ENCODE measurements around the gene PBX3.

PBX3 gene

DNA sequence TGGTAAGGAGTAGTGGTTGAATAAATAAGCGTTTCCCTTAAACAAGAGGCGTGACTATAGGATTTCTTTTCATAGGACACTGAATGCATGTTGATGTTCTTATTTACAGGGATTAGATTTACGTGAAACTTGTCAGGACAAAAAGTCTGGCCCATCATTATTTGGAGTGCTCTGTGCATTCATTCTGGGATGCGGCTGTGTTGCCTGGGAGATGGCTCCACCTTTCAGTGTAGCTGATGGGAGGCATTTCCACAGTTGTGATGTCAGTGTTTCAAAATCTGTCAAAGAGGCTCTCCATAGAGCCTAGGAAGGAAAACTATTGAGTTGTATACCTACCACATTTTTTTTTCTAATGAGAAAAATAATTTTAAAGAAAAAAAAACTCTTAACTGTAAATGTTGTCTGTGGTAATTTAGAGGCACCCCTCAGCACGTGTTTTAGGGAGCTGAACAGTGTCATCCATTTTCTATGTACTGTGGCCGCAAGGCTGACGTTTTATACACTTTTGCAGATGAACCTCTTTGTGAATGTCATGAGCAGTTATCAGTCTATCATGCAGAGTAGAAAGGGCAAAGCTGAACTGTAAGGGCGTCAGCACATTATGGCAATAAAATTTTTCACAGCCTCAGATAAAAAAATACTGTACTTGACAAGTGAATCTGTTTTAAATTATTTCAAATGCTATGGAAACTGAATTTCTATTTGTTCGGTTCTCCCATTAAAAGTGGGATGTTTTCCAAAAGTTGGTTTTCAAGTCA lies 202.7 kb downstream of the PBX3 start:
- DNase-seq (ENCODE audit: low spot score) = no peak

DNA sequence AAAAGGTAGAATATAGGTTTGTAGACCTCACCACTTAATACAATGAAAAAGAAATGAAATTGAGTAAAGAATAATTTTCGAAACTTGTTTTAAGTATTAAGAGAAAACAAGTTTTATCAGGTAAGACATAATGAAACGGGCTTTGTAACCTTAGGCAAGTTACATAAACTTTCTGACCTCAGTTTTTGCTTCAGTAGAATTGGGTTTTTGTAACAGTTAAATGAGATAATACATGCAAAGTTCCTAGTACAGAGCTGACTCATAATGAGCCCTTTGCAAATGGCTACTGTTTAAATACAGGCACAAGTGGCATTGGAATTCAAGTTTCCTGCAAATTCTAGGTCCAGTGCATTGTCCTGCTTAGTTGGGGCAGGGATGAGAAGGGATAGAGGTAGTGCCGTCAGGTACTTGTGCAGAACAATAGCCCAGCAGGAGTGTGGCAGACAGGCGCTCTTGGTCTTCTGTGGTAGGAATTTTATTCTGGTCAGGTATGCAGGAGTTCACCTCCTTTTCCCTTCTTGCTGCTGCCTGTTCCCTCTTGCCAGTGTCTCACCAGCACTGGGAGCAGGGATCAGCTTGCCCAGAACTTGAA lies 203.8 kb downstream of the PBX3 start:
- no peak for DNase-seq (ENCODE audit: low spot score)

DNA sequence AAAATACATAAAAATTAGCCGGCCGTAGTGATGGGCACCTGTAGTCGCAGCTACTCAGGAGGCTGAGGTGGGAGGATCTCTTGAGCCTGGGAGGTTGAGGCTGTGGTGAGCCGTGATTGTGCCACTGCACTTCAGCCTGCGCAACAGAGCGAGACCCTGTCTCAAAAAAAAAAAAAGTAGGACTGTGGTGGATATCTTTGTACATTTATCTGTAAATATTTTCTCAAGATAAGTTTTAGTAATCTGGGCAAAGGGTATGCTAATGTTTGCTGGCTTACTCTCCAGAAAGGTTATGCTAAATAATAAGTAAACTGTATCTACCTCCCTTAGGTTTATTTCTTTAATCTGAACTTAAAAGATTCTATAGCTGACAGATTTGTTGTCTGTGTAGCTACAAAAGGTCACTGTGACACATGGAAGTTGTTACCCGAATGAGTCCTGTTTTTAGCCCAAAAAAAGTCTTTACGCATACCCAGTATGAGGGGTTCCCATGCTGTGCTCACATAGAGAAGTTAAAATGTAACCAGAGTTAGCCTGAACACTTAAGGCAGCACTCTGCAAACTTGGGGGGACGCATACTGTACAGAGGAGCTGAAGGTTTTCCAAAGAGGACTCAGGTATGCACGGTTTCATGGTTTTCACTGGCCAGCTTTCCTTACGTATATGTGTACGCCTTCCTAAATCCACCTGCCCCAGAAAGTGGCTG lies 206.3 kb downstream of the PBX3 start:
- DNase-seq (ENCODE audit: low spot score) = no peak

DNA sequence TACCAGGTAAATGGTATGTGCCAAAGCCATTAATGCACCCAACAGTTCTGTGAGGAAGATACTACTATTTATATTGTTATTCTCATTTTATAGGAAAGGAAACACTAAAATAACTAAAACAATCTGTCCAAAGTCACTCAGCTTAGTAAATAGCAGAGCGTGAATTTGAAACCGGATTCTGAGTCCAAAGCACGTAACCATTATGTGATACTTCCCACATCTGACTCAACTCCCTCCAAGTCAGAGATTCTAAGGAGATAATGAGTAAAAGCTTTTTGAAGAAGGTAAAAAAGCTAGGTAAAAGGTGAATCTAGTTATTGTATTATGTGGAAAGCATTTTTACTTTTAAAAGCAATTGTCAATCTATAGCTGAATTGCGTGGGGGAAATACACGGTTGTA lies 208.9 kb downstream of the PBX3 start:
- DNase-seq (ENCODE audit: low spot score) = no peak

DNA sequence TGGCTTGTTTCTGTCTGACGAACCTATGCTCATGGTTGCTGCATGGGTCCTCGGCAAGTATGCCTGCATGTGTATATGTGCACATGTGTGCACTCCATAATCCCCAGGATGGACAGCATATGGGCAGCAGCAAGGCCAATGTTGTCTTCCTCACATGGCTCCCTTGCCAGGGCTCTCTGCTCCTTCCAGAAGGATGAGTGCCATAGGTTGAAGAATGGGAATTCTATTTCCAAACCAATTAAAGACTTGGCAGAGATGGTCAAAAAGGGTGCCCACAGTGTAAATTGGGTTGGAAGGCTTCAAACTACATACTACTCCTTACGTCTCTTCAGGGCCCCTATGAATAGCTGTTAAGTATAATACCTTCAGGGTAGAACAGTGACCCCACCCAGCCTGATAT lies 212.1 kb downstream of the PBX3 start:
- no peak for DNase-seq (ENCODE audit: low spot score)

DNA sequence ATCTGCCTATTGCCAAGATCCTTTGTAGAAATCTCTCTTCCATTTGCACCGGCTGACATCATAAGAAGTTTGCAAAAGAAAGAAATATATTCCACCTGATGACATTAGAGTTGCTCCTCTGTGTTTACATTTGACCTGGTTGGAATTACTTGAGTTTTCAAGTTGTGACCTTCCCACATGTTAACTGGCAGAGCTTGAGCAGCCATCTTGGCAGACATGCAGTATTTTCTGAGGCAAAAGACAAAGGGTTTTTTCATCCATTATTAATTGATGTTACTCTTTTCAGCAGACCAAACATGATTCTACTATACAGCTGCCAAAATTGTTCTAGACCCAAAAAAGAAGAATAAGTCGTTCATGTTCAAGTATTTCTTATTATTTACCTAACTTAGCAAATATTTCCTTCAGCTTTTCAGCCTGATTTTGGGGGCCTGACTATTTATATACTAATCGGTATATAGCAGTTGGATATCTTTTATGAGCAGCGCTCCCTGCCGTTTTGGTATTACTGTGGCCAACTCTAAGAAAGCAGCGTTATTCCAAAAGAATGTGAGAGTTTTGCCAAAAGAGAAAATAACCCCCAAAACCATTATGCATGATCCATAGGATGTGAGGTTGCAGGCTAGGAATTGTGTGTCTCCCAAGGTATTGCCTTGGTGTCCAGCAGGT lies 212.9 kb downstream of the PBX3 start:
- DNase-seq (ENCODE audit: low spot score) = peak; percentile 13

DNA sequence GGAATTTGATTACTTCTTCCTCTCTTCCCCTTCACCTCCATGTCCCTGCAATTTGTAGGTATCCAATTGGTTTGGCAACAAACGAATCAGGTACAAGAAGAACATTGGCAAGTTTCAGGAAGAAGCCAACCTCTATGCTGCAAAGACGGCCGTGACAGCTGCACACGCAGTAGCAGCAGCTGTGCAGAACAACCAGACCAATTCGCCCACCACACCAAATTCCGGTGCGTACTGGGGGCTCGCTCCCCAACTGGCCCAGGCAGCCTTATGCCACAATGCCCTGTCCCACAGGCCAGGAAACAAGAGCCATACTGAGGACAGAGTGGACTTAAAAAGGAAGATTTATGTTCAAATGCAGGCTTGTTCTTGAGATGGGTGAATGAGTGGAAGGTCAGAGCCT lies 213.5 kb downstream of the PBX3 start:
- no peak for DNase-seq (ENCODE audit: low spot score)

DNA sequence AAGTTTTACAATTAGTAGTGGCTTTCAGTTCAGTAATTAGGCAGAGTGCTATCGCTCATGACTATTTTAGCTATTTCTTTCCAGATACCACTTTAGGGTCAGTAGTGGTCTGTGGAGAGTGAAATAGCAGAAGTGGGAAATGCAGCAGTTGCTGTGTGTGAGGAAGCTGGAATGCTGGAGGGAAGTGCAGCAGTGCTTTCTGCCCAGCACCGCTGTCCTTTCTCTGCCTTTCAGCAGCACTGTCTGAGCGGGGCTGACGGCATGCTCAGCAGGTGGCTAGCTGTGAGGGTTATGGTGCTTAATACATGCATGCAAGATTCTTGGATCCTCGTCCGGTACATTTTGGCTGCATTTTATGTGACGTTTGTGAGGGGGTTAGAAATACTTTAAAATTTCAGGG lies 213.9 kb downstream of the PBX3 start:
- DNase-seq (ENCODE audit: low spot score) = no peak

DNA sequence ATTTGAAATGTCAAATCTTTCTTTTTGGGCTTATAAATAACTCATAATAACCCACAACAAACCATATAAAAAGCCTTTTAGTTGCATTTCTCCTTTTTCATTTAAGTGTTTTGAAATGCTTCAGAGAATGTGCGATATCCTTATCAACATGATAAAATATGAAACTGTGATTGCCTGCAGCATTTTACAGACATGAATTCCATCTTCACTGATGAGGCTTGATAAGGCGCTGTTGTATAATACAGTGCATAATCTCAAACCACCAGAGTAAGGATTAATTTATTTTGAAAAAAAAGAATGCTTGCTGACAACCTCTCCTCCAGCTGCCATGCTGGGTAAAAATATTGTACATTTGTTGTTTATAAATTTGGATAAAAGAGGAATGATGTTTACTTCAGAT lies 216.8 kb downstream of the PBX3 start:
- no peak for DNase-seq (ENCODE audit: low spot score)

DNA sequence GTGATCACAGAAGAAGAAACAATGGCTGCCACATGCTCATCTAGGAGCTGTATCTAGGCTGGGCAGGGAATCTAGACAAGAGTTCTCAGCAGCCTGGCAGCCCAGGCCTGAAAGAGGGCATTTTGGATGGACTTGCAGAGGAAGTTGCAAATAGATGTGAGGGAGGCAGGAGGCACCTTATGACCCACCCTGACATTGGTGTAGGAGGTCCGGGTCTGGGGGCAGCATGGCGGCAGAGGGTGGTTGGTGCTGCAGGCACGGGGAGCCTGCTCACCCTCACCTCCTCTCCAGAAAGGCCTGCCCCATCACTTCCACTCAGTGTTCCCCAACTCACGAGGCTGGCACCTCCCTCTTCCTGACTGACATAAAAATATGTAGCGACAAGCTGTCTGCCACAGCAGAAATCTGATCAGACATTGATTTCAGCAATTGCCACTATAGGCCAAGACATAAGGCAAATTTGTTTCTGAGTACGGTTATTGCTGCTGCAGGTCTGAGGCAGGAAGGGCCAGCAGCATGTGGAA lies 217.6 kb downstream of the PBX3 start:
- DNase-seq (ENCODE audit: low spot score) = no peak

DNA sequence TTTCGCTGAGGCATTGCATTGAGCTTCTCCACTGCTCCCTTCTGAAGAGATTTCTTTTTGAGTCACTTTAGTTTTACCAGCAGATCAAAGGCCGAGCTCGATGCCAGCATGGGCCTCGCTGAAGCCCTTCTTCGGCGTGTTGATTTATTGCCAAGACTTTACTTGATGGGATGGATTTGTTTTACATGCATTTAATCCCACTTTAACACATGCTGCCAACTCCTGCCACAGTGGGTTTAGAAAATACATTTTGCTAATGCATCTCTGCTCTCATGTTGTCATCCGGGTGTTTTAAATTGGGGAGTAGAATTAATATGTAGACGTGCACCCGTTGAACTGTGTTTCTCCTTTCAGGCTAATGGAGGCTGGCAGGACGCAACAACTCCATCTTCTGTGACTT lies 218.3 kb downstream of the PBX3 start:
- no peak for DNase-seq (ENCODE audit: low spot score)

DNA sequence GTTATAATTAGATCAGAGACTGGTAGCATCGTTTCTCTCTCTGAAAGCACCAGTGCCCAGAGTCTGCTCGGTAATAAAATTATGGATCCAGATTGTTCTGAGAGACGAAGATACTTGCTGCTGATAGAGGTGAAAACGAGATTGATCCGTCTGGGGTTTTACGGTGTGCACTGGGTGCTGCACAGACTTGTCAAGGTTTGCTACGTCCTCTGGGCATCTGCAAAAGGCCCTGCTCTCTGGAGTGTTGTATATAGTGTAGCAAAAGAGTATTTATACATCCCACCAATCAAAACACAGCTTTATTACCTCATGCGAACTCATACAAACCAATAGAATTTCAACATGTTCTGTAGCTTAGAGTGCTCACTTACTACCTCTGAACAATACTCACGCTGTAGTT lies 219.3 kb downstream of the PBX3 start:
- no peak for DNase-seq (ENCODE audit: low spot score)

DNA sequence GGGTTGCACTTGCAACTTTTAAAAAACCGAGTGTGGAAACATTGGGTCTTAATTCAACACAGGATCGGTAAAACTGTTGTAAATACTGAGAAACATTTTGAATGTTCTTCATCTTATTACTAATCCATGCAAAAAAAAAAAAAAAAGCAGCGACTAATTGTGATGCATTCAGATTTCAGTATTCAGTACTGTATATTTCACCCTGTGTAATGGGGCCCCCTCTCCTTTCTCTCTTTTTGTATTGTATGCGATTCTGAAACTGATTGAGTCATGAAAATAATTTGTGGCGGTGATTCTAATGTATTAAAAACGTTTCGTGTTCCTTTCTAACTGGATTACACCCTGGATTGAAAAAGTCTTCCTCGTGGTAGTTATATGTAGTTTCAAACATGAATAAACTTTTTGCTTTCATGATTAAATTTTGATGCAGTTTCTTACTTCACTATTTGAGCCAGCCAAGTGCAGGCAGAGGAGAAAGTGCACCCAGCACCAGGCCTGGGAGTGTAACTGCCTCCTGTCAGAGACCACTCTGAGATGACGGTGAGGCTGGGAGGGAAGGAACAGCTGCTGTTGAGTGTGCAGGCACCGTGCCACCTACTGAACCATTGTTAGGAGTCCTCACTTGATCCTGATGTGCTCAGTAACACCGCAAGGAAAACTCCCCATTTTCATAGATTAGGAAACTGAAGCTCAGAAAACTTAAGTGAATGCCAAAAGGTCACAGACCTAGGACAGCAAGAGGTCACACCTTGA lies 220.0 kb downstream of the PBX3 start:
- no peak for DNase-seq (ENCODE audit: low spot score)

DNA sequence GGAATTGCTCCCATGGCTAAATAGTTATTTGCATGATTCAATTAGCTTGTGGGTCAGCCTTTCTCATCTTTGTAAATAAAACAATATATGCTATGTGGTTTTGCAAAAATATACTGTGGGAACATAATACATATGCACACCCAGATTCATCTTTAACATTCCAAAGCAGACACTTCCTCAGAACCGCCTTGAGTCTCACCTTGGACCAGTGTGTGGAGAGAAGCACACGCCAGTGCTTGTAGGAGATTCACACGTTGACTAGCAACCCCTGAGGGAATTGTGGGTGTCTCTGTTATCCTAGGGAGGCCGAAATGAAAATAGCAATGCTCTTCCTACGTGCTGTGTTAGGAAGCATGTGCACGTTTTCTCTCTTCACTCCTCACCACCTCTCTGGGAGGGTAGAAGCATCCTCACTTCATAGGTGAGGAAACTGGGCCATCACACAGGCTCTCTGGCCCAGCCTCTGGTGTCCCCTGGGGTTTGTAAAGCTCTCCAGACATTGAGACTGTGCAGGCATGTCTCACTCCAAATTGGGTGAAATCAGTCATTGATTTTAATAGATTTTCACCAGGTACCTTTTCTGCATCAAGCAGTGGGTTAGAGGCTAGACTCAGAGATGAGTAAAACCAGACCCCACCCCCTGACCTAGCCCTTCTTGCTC lies 221.7 kb downstream of the PBX3 start:
- DNase-seq (ENCODE audit: low spot score) = no peak

DNA sequence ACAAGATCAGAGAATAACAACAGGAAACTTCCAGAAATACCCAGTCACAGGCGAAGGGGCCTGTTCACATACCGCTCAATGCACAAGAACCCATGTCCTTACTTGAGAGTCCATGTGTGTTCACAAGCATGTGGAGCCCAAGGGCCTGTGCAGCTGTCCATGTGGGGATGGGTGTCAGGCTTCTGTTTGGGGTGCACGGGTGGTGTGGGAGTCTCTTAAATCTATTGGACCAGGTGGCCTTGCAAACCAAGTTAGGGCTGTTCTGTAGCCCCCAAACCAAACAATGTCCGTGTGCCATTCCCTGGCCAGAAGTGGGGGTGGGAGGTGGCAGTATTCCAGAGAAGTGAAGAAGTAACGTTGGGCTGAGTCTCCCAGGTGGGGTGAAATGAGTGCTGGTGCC lies 222.3 kb downstream of the PBX3 start:
- DNase-seq (ENCODE audit: low spot score) = no peak

DNA sequence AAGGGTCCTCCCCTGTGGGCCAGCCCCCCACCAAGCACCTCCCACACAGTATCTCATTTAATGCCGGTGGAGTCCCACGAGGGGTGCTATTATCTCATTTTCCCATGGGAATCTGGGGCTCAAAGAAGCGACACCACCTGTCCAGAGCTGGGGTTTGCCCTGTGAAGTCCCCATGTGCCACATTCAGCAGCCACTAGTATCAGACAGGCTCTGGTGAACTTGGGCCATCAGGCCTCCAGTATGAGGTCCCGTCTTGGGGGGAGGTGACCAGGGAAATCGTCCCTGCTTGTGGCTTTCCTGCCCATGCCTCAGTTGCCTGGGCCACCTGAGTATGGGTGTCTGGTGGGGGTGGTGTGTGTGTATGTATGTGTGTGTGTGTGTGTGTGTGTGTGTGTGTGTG lies 222.7 kb downstream of the PBX3 start:
- DNase-seq (ENCODE audit: low spot score) = no peak

DNA sequence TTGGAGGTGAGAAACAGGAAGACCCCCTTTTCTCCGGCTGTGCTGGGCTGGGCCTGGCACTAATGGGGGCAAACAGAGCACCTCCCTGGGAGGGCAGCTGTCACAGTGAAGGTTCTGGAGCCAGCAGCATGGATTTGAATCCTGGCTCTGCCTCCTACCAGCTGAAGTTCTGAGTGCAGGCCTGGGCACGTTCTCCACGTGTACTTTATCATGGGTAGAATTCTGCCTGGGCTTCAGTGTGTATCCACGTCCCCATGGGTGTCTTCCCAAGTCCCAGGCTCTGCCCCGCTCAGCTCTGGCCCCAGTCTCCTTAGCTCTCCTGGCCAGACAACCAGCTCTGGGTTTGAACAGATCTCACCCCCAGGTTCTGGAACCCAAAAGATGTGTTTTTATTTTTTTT lies 223.2 kb downstream of the PBX3 start:
- no peak for DNase-seq (ENCODE audit: low spot score)

DNA sequence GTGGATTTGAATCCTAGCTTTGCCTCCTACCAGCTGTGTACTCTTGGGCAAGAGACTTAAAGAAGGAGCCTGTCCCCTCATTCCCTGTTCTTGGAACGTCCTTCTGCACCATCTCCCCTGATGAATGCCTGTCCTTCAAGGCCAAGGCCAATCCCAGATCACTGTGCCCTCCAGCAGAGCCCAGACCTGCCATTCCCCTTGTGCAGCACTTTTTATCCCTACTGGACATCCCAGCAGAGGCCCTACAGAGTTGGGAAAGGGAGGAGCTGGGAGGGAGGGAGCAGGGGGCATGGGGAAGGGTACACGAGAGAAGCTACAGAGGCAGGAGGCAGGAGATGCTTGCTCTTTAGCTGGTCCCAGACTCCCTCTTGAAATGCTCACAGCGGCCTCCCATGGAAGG lies 223.9 kb downstream of the PBX3 start:
- DNase-seq (ENCODE audit: low spot score) = no peak

DNA sequence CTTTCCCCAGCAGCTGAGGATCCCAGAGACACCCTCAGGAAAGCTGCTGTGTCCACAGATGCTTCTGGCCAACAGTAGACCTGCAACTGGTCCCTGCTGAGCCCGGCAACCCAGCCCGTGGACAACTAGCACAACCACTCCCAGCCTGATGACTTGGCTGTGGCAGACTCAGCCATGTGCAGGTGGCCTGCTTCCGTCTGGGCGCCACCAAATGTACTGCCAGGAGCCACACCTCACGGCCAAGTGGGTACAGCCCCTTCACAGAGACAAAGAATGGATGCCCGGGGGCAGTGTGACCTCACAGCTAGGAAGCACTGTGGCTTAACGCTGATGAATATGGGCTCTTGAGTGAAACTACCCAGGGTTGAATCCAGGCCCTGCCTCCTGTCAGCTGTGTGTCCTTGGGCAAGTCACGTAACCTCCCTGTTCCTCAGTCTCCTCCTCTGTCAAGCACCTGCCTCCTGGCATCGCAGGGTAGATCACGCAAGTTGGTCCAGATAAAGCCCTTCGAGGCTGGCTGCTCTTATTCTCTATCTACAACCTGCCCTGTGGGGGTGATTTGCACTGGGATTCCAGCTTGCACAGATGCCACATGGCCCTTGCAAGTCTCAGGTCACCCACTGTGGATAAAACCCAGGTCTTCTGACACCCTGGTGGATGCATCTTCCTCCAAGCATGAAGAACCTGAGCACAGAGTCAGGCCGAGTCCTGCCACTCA lies 225.0 kb downstream of the PBX3 start:
- DNase-seq (ENCODE audit: low spot score) = no peak

DNA sequence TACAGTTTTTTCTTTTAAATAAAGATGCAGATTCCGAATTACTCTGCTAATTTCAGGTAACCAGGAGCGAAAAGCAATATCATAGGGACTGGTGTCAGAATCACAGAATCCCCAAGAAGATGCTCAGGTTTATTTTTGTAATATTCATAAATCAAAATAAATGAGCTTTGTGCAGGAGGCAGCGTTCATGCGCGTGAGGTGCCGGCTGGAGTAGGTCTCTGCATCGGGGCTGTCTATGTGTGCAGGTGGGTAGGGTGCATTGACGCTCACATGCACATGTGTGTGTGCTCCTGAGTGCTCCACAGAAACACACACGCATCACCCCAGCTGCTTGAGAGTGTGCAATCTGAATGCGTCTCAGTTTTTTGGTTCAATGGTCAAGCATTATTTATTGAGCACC lies 226.4 kb downstream of the PBX3 start:
- no peak for DNase-seq (ENCODE audit: low spot score)

DNA sequence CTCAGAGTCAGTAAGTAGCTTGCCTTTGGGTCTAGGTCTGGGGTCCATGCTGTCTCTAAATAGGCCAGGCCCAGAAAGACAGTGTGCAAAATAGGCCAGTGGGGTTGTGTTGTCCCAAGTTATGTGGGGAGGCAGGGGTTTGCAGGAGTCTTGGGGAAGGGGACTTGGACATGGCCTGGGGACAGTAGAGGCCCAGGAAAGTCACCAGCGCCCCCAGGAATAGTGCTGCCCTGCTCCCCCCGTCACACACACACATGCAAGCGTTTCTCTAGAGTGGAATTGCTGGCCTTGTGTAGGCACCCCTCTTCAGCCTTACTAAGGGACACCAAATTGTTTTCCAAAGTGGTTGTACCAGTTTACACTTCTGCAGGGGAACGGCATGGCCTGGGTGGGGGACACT lies 227.5 kb downstream of the PBX3 start:
- no peak for DNase-seq (ENCODE audit: low spot score)
